Gastrocnemius medialis (tissue), 4 donors: ENCODE results near the gene SIK3. TPM values are rescaled to one million over a fixed set of nuclear protein-coding genes. Genes with fewer than 3 reads are reported as not detected.
A peak's percentile ranks its signal among the peaks of the same experiment; 100 is the strongest.

ENCODE experiments used
- ATAC-seq, 2 donors: fragments of 150-250 bp; one replicate each; pipeline ENCODE4 v1.9.1; 2016
- DNase-seq, 2 donors: peaks; one replicate each; pipeline ENCODE4 v3.0.0-alpha.2; 2019
- H3K27ac ChIP-seq, 4 donors: fragments of 200-600 bp; sonication (generic); 1 replicate in 1 of 4; 2 replicates in 3 of 4; pipeline ENCODE4 v1.5.1; 2016 to 2018; ENCODE audit warnings: mild to moderate bottlenecking in 2 of 4, moderate library complexity in 1 of 4
- H3K27me3 ChIP-seq, 3 donors: fragments of 200-600 bp; sonication (generic) in 2 of 3; 1 replicate in 1 of 3; 2 replicates in 2 of 3; pipeline versions ENCODE4 v1.5.1 to v1.6.0; 2016 to 2019; ENCODE audit warnings: mild to moderate bottlenecking in 1 of 3, moderate library complexity in 1 of 3
- H3K36me3 ChIP-seq, 2 donors: fragments of 200-600 bp; sonication (generic) in 1 of 2; one replicate each; pipeline ENCODE4 v1.5.1; 2017 to 2018
- H3K4me1 ChIP-seq, 2 donors: fragments of 200-600 bp; sonication (generic) in 1 of 2; one replicate each; pipeline ENCODE4 v1.5.1; 2016 to 2017; ENCODE audit warnings: mild to moderate bottlenecking in 2 of 2
- H3K4me3 ChIP-seq, 4 donors: fragments of 200-600 bp; sonication (generic) in 3 of 4; 1 replicate in 1 of 4; 2 replicates in 3 of 4; pipeline ENCODE4 v1.5.1; 2016 to 2019; ENCODE audit warnings: mild to moderate bottlenecking in 2 of 4
- H3K9me3 ChIP-seq, 3 donors: fragments of 200-600 bp; sonication (generic) in 2 of 3; 1 replicate in 1 of 3; 2 replicates in 2 of 3; pipeline ENCODE4 v1.5.1; 2016 to 2019
- POLR2A ChIP-seq, 2 donors: fragments of 450-650 bp; IDR thresholded peaks; one replicate each; pipeline ENCODE4 v1.6.1; 2017; ENCODE audit warnings: antibody characterized with exemption in 2 of 2, mild to moderate bottlenecking in 2 of 2, moderate library complexity in 2 of 2
- in situ Hi-C, 4 donors: fragments of 200-750 bp; cut with MboI; loops; one replicate each; pipeline versions ENCODE4 v1.15.0 to v1.8.0; 2017; ENCODE audit warnings: low sequenced_read_pairs in 4 of 4
- intact Hi-C: fragments of 100-400 bp; cut with DNase I; formaldehyde crosslinking; loops from one replicate; pipeline ENCODE4 v1.15.1; 2023; ENCODE audit warnings: low total_unique reads
- total RNA-seq, 4 donors: library from RNA; depleted of rRNA; stranded (reverse); fragments of >200 nt; gene quantifications; one replicate each; pipeline versions ENCODE4 v1.1.0 to v1.2.3, GENCODE V29; 2016
- TF ChIP-seq, protein P1 (sequence below), 5 experiments: fragments of 450-650 bp in 3 of 5; fragments of 200-600 bp in 2 of 5; sonication (generic) in 2 of 5; IDR thresholded peaks in 4 of 5; conservative IDR thresholded peaks in 1 of 5; 1 replicate in 4 of 5; 2 replicates in 1 of 5; pipeline ENCODE4 v1.5.1; 2016 to 2019; ENCODE audit warnings: antibody characterized with exemption in 5 of 5, mild to moderate bottlenecking in 3 of 5, moderate library complexity in 3 of 5

The SIK3 gene
- total RNA-seq, 4 donors from 2014 or later = 34.4 to 42.4 (median 37.2) TPM

DNA sequence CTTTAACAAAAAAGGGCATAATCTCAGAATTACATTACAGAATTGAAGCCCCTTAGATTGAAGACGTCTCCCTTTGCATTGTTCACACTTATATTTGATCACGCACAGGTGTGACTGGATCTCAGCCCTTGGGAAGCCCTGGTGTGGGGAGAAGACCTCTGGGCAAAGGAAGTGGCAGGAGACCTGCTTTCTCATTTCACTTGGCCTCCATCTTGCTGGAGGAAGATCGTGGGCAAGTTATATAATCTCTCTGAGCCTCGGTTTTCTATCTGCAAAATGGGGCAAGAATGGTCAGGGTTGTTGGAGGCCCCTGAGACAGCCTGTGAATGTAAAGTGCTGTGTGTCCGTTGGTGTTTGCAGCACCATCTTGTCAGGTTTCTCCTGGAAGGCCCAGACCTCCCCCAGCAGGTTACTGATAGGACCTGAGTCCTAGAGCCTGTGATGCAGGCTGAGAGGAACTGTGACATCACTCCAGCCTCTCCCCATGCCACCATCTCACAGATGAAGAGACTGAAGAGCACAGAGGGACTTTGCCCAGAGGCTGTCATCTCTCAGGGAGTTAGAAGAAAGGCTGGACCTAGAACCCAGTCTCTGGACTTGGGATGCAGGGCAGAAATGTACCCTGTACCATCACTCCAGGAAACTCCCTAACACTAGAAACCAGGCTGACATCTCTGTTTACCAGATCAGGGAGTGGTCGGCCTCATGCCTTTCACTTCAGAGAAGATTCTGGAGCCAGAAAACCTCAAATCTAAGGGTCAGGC is 259.7 kb downstream of the SIK3 start:
- in situ Hi-C loops = no loop called here
- H3K9me3 ChIP-seq = no peaks in the 10 kb centered on the region
- no peak overlapping the region for H3K27ac ChIP-seq
- TF ChIP-seq, protein P1, sequence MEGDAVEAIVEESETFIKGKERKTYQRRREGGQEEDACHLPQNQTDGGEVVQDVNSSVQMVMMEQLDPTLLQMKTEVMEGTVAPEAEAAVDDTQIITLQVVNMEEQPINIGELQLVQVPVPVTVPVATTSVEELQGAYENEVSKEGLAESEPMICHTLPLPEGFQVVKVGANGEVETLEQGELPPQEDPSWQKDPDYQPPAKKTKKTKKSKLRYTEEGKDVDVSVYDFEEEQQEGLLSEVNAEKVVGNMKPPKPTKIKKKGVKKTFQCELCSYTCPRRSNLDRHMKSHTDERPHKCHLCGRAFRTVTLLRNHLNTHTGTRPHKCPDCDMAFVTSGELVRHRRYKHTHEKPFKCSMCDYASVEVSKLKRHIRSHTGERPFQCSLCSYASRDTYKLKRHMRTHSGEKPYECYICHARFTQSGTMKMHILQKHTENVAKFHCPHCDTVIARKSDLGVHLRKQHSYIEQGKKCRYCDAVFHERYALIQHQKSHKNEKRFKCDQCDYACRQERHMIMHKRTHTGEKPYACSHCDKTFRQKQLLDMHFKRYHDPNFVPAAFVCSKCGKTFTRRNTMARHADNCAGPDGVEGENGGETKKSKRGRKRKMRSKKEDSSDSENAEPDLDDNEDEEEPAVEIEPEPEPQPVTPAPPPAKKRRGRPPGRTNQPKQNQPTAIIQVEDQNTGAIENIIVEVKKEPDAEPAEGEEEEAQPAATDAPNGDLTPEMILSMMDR (IDR thresholded peaks at IDR 0.05 in 4 of 5, conservative IDR thresholded peaks at IDR 0.05 in 1 of 5) = no peak
- no peak for TF ChIP-seq POLR2A (IDR thresholded peaks at IDR 0.05)
- H3K4me1 ChIP-seq = peaks cover 10 to 14% of the 10 kb centered on the region in 2 donors
- ATAC-seq = no peak
- no peak overlapping the region for H3K4me3 ChIP-seq
- DNase-seq = no peak
- no peaks in the 10 kb centered on the region for H3K27me3 ChIP-seq
- H3K36me3 ChIP-seq = peaks cover 0 to 1% of the 10 kb centered on the region in 2 donors
- intact Hi-C loops = no loop called here

DNA sequence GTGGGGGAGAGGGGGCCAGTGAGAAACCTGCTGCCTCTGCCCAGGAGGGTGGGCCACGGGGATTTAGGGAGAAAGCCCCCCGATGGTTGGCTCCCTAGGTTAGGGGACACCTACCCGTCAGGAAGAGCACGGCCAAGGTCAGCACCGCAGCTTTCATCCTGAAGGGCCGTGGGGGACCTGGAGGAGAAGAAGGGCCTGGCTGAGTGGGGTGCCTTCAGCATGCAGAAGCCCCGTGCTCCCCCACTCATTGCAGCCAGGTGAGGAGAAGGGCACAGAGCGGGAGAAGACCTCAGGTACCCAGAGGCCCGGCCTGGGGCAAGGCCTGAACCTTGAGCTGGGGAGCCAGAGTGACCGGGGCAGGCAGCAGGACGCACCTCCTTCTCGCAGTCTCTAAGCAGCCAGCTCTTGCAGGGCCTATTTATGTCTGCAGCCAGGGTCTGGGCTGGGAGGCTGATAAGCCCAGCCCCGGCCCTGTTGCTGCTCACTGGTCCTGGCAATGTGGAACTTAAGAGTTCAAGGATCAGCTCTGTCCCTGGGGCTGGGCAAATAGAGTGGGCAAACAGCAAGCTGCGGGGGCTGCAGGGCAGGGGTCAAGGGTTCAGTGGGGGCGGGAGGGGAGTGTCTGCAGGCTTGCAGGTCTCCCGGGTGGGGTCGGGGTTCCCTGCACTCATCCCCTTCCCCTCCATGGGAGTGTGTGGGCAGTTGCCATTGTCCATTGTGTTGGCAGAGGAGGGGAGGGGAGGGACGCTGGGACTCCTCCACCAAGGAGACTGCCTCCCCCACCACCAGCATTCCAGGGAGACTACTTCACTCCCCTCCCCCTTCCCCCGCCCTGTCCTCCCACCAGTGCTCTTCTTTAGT is 260.8 kb downstream of the SIK3 start, which contains the start of gene APOA1:
APOA1 (minus strand) TSS at position 392 of the 861 bp plus-strand sequence; CDS start at position 157, 235 bp downstream.
- Histone ChIP-seq H3K36me3 (no peaks in the 10 kb centered on the region), H3K4me3 (no peak within 1 kb of the TSS), H3K27ac (peak within 1 kb of the TSS in 3 of 4 donors; percentile 63 to 70 (median 69)), H3K4me1 (peaks cover 10 to 14% of the 10 kb centered on the region in 2 donors), H3K27me3 (no peaks in the 10 kb centered on the region), H3K9me3 (no peaks in the 10 kb centered on the region)
- no peak for DNase-seq
- in situ Hi-C loops = no loop called here
- no peak for ATAC-seq
- TF ChIP-seq, protein P1 (IDR thresholded peaks at IDR 0.05 in 4 of 5, conservative IDR thresholded peaks at IDR 0.05 in 1 of 5) = no peak
- TF ChIP-seq POLR2A (IDR thresholded peaks at IDR 0.05) = no peak
- intact Hi-C loops = no loop called here

DNA sequence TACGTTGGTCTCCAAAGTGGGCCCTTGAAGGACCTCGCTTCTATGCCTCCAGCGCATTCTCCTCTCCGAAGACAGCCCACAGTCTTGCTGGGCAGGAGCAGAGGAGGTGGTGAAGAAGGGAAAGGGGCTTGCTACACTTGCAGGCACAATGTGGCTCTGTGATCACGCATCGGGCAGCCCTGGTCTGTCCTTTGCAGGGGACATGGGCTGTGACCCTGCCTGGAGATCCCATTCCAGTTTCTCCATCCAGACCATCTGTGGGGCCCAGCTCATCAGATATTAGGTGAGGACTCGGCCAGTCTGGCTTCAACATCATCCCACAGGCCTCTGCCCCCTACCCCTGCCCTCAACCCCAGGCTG is 261.6 kb downstream of the SIK3 start:
- H3K9me3 ChIP-seq = no peaks in the 10 kb centered on the region
- H3K27ac ChIP-seq = peak overlapping the region in 3 of 4 donors; percentile 63 to 70 (median 69)
- DNase-seq (no peak), ATAC-seq (no peak)
- intact Hi-C loops = loop anchor here (1.0 kb wide), 1 partner anchor 45 kb away; the partner anchor contains the start of gene APOA5
- peaks cover 10 to 14% of the 10 kb centered on the region in 2 donors for H3K4me1 ChIP-seq
- H3K36me3 ChIP-seq = no peaks in the 10 kb centered on the region
- H3K27me3 ChIP-seq = no peaks in the 10 kb centered on the region
- no peak overlapping the region for H3K4me3 ChIP-seq
- in situ Hi-C loops = no loop called here
- TF ChIP-seq, protein P1 (IDR thresholded peaks at IDR 0.05 in 4 of 5, conservative IDR thresholded peaks at IDR 0.05 in 1 of 5) = no peak
- no peak for TF ChIP-seq POLR2A (IDR thresholded peaks at IDR 0.05)

DNA sequence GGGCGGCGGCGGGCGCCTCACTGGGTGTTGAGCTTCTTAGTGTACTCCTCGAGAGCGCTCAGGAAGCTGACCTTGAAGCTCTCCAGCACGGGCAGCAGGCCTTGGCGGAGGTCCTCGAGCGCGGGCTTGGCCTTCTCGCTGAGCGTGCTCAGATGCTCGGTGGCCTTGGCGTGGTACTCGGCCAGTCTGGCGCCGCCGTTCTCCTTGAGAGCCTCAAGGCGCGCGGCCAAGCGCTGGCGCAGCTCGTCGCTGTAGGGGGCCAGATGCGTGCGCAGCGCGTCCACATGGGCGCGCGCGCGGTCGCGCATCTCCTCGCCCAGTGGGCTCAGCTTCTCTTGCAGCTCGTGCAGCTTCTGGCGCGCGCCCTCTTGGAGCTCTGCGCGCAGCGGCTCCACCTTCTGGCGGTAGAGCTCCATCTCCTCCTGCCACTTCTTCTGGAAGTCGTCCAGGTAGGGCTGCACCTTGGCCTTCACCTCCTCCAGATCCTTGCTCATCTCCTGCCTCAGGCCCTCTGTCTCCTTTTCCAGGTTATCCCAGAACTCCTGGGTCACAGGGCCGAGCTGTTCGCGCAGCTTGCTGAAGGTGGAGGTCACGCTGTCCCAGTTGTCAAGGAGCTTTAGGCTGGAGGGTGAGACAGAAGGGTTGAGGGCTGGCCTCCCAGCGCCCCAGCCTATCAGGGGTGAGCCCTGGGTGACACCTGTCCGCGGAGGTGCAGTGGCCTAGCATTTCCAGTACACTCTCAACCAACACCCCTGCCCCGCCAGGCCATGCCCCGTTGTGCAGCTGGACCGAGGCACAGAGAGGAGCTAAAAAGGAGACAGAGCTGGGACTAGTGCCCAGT is 262.2 kb downstream of the SIK3 start:
- ATAC-seq = peak; percentile 78 to 82
- TF ChIP-seq, protein P1 (IDR thresholded peaks at IDR 0.05 in 4 of 5, conservative IDR thresholded peaks at IDR 0.05 in 1 of 5) = peak; percentile 34 to 70 (median 63)
- no peak for TF ChIP-seq POLR2A (IDR thresholded peaks at IDR 0.05)
- Histone ChIP-seq H3K4me1 (peaks cover 10 to 14% of the 10 kb centered on the region in 2 donors), H3K27me3 (no peaks in the 10 kb centered on the region), H3K4me3 (peak overlapping the region; percentile 43 to 55 (median 44)), H3K9me3 (no peaks in the 10 kb centered on the region), H3K27ac (peak overlapping the region; percentile 63 to 70 (median 66)), H3K36me3 (no peaks in the 10 kb centered on the region)
- peak; percentile 65 to 87 for DNase-seq
- intact Hi-C loops = loop anchor here (1.0 kb wide), 1 partner anchor 45 kb away; the partner anchor contains the start of gene APOA5
- in situ Hi-C loops = no loop called here
